GM12878 (cell line): ENCODE measurements around the gene MT1HL1. TPM values are rescaled to one million over a fixed set of nuclear protein-coding genes. Genes with fewer than 3 reads are reported as not detected.

Source experiments
- ATAC-seq: fragments of 200-7000 bp; cut with Tn5 transposase; 3 replicates; pipeline ENCODE4 v1.9.1; 2020; ENCODE audit warnings: mild to moderate bottlenecking, moderate library complexity
- BruUV-seq: library from RNA; stranded (reverse); fragments of 400-500 nt; replicated peaks from 2 replicates; lab custom pipeline; 2021; lab: Mats Ljungman, UMichigan
- CTCF ChIA-PET: fragments of 300-600 bp; sonication (Branson Sonifier 250); formaldehyde crosslinking; extraction: SDS; loops from one replicate; lab custom pipeline; 2021; ENCODE audit warnings: inconsistent platforms; lab: Yijun Ruan, JAX
- POLR2A ChIA-PET: fragments of 350-600 bp; formaldehyde crosslinking; extraction: SDS; loops from one replicate; lab custom pipeline; 2021; ENCODE audit warnings: inconsistent platforms; lab: Charles Lee
- RAD21 ChIA-PET: fragments of 300-600 bp; sonication (Branson Sonifier 250); formaldehyde crosslinking; loops from one replicate; lab custom pipeline; 2023; ENCODE audit warnings: antibody characterized with exemption; ENCODE audit not compliant: unreplicated experiment; lab: Charles Lee
- SMC1A ChIA-PET: fragments of 300-600 bp; sonication (Branson Sonifier 250); formaldehyde crosslinking; loops from one replicate; lab custom pipeline; 2023; ENCODE audit not compliant: unreplicated experiment, uncharacterized antibody; lab: Charles Lee
- DNase-seq: peaks from one replicate; pipeline ENCODE4 v3.0.0-alpha.2; 2011; ENCODE audit warnings: low read depth, low spot score
- FAIRE-seq: peaks from 3 replicates; lab custom pipeline; 2011; peaks lifted over from hg19 to GRCh38; lab: Jason Lieb, UNC
- H2AFZ ChIP-seq: 2 replicates; pipeline ENCODE4 v1.6.0; 2011; ENCODE audit warnings: low read depth, low read length, control low read depth; ENCODE audit not compliant: control insufficient read depth
- H3K27ac ChIP-seq: 2 replicates; pipeline ENCODE4 v1.5.1; 2011; ENCODE audit warnings: control low read depth; ENCODE audit not compliant: control insufficient read depth, insufficient read depth
- H3K27me3 ChIP-seq, 2 experiments: replicated peaks in 1 of 2; 2 replicates each; pipeline versions ENCODE4 v1.6.0 to v1.6.1; 2011; ENCODE audit warnings: low read length in 1 of 2; ENCODE audit not compliant: control insufficient read depth in 2 of 2, insufficient read depth in 2 of 2
- H3K36me3 ChIP-seq, 2 experiments: 2 replicates each; pipeline ENCODE4 v1.5.1; 2011; ENCODE audit warnings: low read length in 1 of 2; ENCODE audit not compliant: control insufficient read depth in 2 of 2, insufficient read depth in 2 of 2
- H3K4me1 ChIP-seq: 2 replicates; pipeline ENCODE4 v1.6.1; 2011; ENCODE audit warnings: mild to moderate bottlenecking, low read length, moderate library complexity, mixed read lengths; ENCODE audit not compliant: control insufficient read depth, insufficient read depth
- H3K4me2 ChIP-seq: 2 replicates; pipeline ENCODE4 v1.6.0; 2011; ENCODE audit warnings: control low read depth; ENCODE audit not compliant: control insufficient read depth, insufficient read depth
- H3K4me3 ChIP-seq: fragments of 200-600 bp; sonication (generic); 2 replicates; pipeline ENCODE4 v1.5.1; 2016
- H3K79me2 ChIP-seq: 2 replicates; pipeline ENCODE4 v1.6.0; 2011; ENCODE audit warnings: low read length; ENCODE audit not compliant: control insufficient read depth, insufficient read depth
- H3K9ac ChIP-seq: 2 replicates; pipeline ENCODE4 v1.8.0; 2011; ENCODE audit warnings: low read length, control low read depth, mixed read lengths; ENCODE audit not compliant: control insufficient read depth, insufficient read depth
- H3K9me3 ChIP-seq: replicated peaks from 3 replicates; pipeline ENCODE4 v1.5.1; 2011; ENCODE audit warnings: mild to moderate bottlenecking, low read length; ENCODE audit not compliant: control insufficient read depth, insufficient read depth
- H4K20me1 ChIP-seq: 2 replicates; pipeline ENCODE4 v1.6.0; 2011; ENCODE audit not compliant: control insufficient read depth, insufficient read depth
- E4F1 ChIP-seq: fragments of 450-650 bp; IDR thresholded peaks from 2 replicates; pipeline ENCODE4 v1.6.1; 2018; ENCODE audit warnings: borderline replicate concordance, mild to moderate bottlenecking; ENCODE audit not compliant: partially characterized antibody
- HDAC2 ChIP-seq: fragments of 200-600 bp; sonication (generic); IDR thresholded peaks from 2 replicates; pipeline ENCODE4 v1.6.1; 2017
- LARP7 ChIP-seq: fragments of 450-650 bp; IDR thresholded peaks from 2 replicates; pipeline ENCODE4 v1.6.1; 2017; ENCODE audit warnings: mild to moderate bottlenecking
- POLR2A ChIP-seq: IDR thresholded peaks from 2 replicates; pipeline ENCODE4 v1.6.1; 2011; ENCODE audit warnings: low read depth, mild to moderate bottlenecking, low read length
- RAD21 ChIP-seq: IDR thresholded peaks from 2 replicates; pipeline ENCODE4 v1.6.1; 2011; ENCODE audit warnings: mild to moderate bottlenecking, low read depth, low read length, moderate library complexity; ENCODE audit not compliant: insufficient read depth
- TAF1 ChIP-seq: IDR thresholded peaks from 2 replicates; pipeline ENCODE4 v1.6.1; 2011; ENCODE audit warnings: mild to moderate bottlenecking, low read depth, low read length, borderline replicate concordance
- ZBED1 ChIP-seq: IDR thresholded peaks from 2 replicates; pipeline ENCODE4 v1.6.1; 2016; ENCODE audit warnings: borderline replicate concordance
- ZNF24 ChIP-seq: fragments of 450-650 bp; IDR thresholded peaks from 2 replicates; pipeline ENCODE4 v1.6.1; 2017; ENCODE audit warnings: antibody characterized with exemption, mild to moderate bottlenecking
- ZNF687 ChIP-seq: fragments of 450-650 bp; IDR thresholded peaks from 2 replicates; pipeline ENCODE4 v1.6.1; 2017; ENCODE audit warnings: mild to moderate bottlenecking, moderate library complexity
- WGBS: methylation state at CpG from one replicate; pipeline ENCODE4 v1.1.6; 2016; ENCODE audit warnings: low lambda C conversion rate; ENCODE audit not compliant: insufficient replicate concordance, insufficient coverage; ENCODE audit errors: missing lambda C conversion rate; 5-methylcytosine and 5-hydroxymethylcytosine counted together
- in situ Hi-C: fragments of 300-500 bp; cut with MboI; formaldehyde crosslinking; loops from 9 replicates; pipeline ENCODE4 v1.14.3; 2018; ENCODE audit warnings: mixed read lengths
- intact Hi-C: fragments of 100-400 bp; cut with micrococcal nuclease; formaldehyde crosslinking; loops from one replicate; pipeline ENCODE4 v1.14.2; 2022; ENCODE audit not compliant: unreplicated experiment
- polyA plus RNA-seq, 11 experiments: library from polyadenylated mRNA; depleted of rRNA in 4 of 11; unstranded in 6 of 11; stranded (reverse) in 5 of 11; fragments of >200 nt; fragmentation: Nextera tagmentation in 4 of 11; fragmentation: Illumina TruSeq in 1 of 11; extraction: Ambion mirVana in 4 of 11; extraction: Trizol in 1 of 11; gene quantifications; 1 replicate in 1 of 11; 2 replicates in 10 of 11; pipeline versions ENCODE4 v1.2.1 to v1.2.3, GENCODE V29; 2011 to 2016; ENCODE audit warnings: inconsistent platforms in 2 of 11, missing spikeins in 2 of 11, low read depth in 1 of 11
- total RNA-seq, 4 experiments: library from RNA; depleted of rRNA in 3 of 4; stranded (reverse); fragments of >200 nt in 3 of 4; fragmentation: Illumina TruSeq in 1 of 4; extraction: Trizol in 1 of 4; gene quantifications; 2 replicates each; pipeline versions ENCODE4 v1.2.1 to v1.2.3, GENCODE V29; 2013 to 2021
- TF ChIP-seq, protein P1 (sequence below): IDR thresholded peaks from 2 replicates; pipeline ENCODE4 v1.6.1; 2011; ENCODE audit warnings: borderline replicate concordance, low read depth, mild to moderate bottlenecking, moderate library complexity, mixed read lengths, low read length; ENCODE audit not compliant: insufficient read depth; ENCODE audit errors: extremely low read length
- TF ChIP-seq, protein P2 (sequence below): IDR thresholded peaks from 2 replicates; pipeline ENCODE4 v1.6.1; 2011; ENCODE audit warnings: borderline replicate concordance, low read depth, mild to moderate bottlenecking, moderate library complexity, low read length; ENCODE audit not compliant: insufficient read depth, poor library complexity, severe bottlenecking

The MT1HL1 gene
- total and polyA plus RNA-seq, 10 of the 15 experiments (the other 5 are each of a cell fraction or from before 2014, with no cell fraction given) = not detected

- CTCF ChIA-PET = interaction anchor here (0.9 kb wide), 1 partner anchor 251 kb away, joined by 4 read pairs; no protein-coding TSS in a partner anchor
- no peaks in the 10 kb centered on the region for H4K20me1 ChIP-seq
- WGBS = 53% methylated on average over 4 of the region's 4 CpGs
Measured at GRCh38 chr1:237009611-237010010, 5.4 kb upstream of the MT1HL1 start.

More at GRCh38 chr1:237009611-237010010, 5.4 kb upstream of the MT1HL1 start:
- no peaks in the 10 kb centered on the region for H3K79me2 ChIP-seq
- POLR2A ChIA-PET = no interaction called here
- H3K4me3 ChIP-seq = no peak overlapping the region
- FAIRE-seq (no peak), DNase-seq (no peak), ATAC-seq (no peak)
- SMC1A ChIA-PET = no interaction called here
- intact Hi-C loops (no loop called here), in situ Hi-C loops (no loop called here)
- H3K36me3 ChIP-seq = no peaks in the 10 kb centered on the region
- no TSS peak for BruUV-seq
- no peak overlapping the region for H3K27ac ChIP-seq
- no peak overlapping the region for H2AFZ ChIP-seq
- no peak overlapping the region for H3K4me2 ChIP-seq
- H3K9me3 ChIP-seq = no peaks in the 10 kb centered on the region
- no peaks in the 10 kb centered on the region; a peak in 1 of 4 replicates for H3K27me3 ChIP-seq
- H3K9ac ChIP-seq = no peak overlapping the region
- RAD21 ChIA-PET = no interaction called here
- no peaks in the 10 kb centered on the region for H3K4me1 ChIP-seq
- TF ChIP-seq ZBED1 (no peak), ZNF687 (no peak), LARP7 (no peak), ZNF24 (no peak), E4F1 (no peak), POLR2A (no peak), TAF1 (no peak), HDAC2 (no peak), RAD21 (no peak)
- TF ChIP-seq, protein P1, sequence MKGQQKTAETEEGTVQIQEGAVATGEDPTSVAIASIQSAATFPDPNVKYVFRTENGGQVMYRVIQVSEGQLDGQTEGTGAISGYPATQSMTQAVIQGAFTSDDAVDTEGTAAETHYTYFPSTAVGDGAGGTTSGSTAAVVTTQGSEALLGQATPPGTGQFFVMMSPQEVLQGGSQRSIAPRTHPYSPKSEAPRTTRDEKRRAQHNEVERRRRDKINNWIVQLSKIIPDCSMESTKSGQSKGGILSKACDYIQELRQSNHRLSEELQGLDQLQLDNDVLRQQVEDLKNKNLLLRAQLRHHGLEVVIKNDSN = no peak
- TF ChIP-seq, protein P2, sequence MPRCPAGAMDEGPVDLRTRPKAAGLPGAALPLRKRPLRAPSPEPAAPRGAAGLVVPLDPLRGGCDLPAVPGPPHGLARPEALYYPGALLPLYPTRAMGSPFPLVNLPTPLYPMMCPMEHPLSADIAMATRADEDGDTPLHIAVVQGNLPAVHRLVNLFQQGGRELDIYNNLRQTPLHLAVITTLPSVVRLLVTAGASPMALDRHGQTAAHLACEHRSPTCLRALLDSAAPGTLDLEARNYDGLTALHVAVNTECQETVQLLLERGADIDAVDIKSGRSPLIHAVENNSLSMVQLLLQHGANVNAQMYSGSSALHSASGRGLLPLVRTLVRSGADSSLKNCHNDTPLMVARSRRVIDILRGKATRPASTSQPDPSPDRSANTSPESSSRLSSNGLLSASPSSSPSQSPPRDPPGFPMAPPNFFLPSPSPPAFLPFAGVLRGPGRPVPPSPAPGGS = no peak
- TF ChIP-seq, all 136 proteins: peak for 0
